Measurements from ENCODE around the gene THSD4.
"Not testable (repeated sequence)": the region's sequence is repeated elsewhere in the genome, so short reads cannot be mapped to it uniquely, and the experiment has no call there.

The THSD4 gene

GRCh38 chr15:71207141-71207540 is 91.9 kb downstream of the THSD4 start:
- Histone ChIP-seq H3K9me3 (ENCODE audit: low read length) (no peaks in the 10 kb centered on the region), H3K9me2 (ENCODE audit: low read depth, low read length) (no peaks in the 10 kb centered on the region), H3F3A (ENCODE audit: insufficient read depth, low read length) (no peaks in the 10 kb centered on the region), H3K79me2 (ENCODE audit: insufficient read depth, low read length) (no peaks in the 10 kb centered on the region), H4K20me1 (ENCODE audit: insufficient read depth, low read length) (no peaks in the 10 kb centered on the region), H3K4me1 (ENCODE audit: insufficient read depth, low read length, severe bottlenecking) (no peaks in the 10 kb centered on the region), H3K9ac (ENCODE audit: low read length) (no peak overlapping the region), H3K36me3 (ENCODE audit: insufficient read depth, low read length) (no peaks in the 10 kb centered on the region), H3K27ac (ENCODE audit: low read depth, low read length, poor library complexity, severe bottlenecking) (no peak overlapping the region), H3K4me2 (ENCODE audit: low read length) (no peak overlapping the region), H3K4me3 (ENCODE audit: low read depth, low read length, poor library complexity, severe bottlenecking) (no peak overlapping the region), H3K27me3 (ENCODE audit: insufficient read depth, low read length) (no peaks in the 10 kb centered on the region), H2AFZ (ENCODE audit: low read length) (no peak overlapping the region)
- no peak for TF ChIP-seq CTCF (IDR thresholded peaks at IDR 0.05; ENCODE audit: low read length)
- TF ChIP-seq EZH2 (IDR thresholded peaks at IDR 0.05; ENCODE audit: borderline replicate concordance, low read length): no peak

GRCh38 chr15:71212146-71212545 is 96.9 kb downstream of the THSD4 start:
- Histone ChIP-seq H3K27ac (ENCODE audit: low read depth, low read length, poor library complexity, severe bottlenecking) (no peak overlapping the region), H3F3A (ENCODE audit: insufficient read depth, low read length) (no peaks in the 10 kb centered on the region), H3K9me3 (ENCODE audit: low read length) (no peaks in the 10 kb centered on the region), H3K4me2 (ENCODE audit: low read length) (no peak overlapping the region), H3K9ac (ENCODE audit: low read length) (no peak overlapping the region), H3K27me3 (ENCODE audit: insufficient read depth, low read length) (no peaks in the 10 kb centered on the region), H3K79me2 (ENCODE audit: insufficient read depth, low read length) (no peaks in the 10 kb centered on the region), H3K4me3 (ENCODE audit: low read depth, low read length, poor library complexity, severe bottlenecking) (no peak overlapping the region), H3K9me2 (ENCODE audit: low read depth, low read length) (no peaks in the 10 kb centered on the region), H2AFZ (ENCODE audit: low read length) (no peak overlapping the region), H3K36me3 (ENCODE audit: insufficient read depth, low read length) (no peaks in the 10 kb centered on the region), H4K20me1 (ENCODE audit: insufficient read depth, low read length) (no peaks in the 10 kb centered on the region), H3K4me1 (ENCODE audit: insufficient read depth, low read length, severe bottlenecking) (no peaks in the 10 kb centered on the region)
- TF ChIP-seq CTCF (IDR thresholded peaks at IDR 0.05; ENCODE audit: low read length) (no peak), EZH2 (IDR thresholded peaks at IDR 0.05; ENCODE audit: borderline replicate concordance, low read length) (no peak)

- not testable (repeated sequence) for H3F3A ChIP-seq (ENCODE audit: insufficient read depth, low read length); H3K9me2 ChIP-seq (ENCODE audit: low read depth, low read length); H3K79me2 ChIP-seq (ENCODE audit: insufficient read depth, low read length); H4K20me1 ChIP-seq (ENCODE audit: insufficient read depth, low read length); H3K27ac ChIP-seq (ENCODE audit: low read depth, low read length, poor library complexity, severe bottlenecking); H3K4me3 ChIP-seq (ENCODE audit: low read depth, low read length, poor library complexity, severe bottlenecking); H3K9ac ChIP-seq (ENCODE audit: low read length); H3K36me3 ChIP-seq (ENCODE audit: insufficient read depth, low read length); H2AFZ ChIP-seq (ENCODE audit: low read length); H3K9me3 ChIP-seq (ENCODE audit: low read length); H3K27me3 ChIP-seq (ENCODE audit: insufficient read depth, low read length); H3K4me2 ChIP-seq (ENCODE audit: low read length); H3K4me1 ChIP-seq (ENCODE audit: insufficient read depth, low read length, severe bottlenecking)
These were observed 98.7 kb downstream of the THSD4 start for GRCh38 chr15:71213943-71214342.

- Histone ChIP-seq H3K4me1 (ENCODE audit: insufficient read depth, low read length, severe bottlenecking) (no peaks in the 10 kb centered on the region), H3K27me3 (ENCODE audit: insufficient read depth, low read length) (no peaks in the 10 kb centered on the region), H3K4me3 (ENCODE audit: low read depth, low read length, poor library complexity, severe bottlenecking) (no peak overlapping the region), H3K36me3 (ENCODE audit: insufficient read depth, low read length) (no peaks in the 10 kb centered on the region), H3K4me2 (ENCODE audit: low read length) (no peak overlapping the region), H3K79me2 (ENCODE audit: insufficient read depth, low read length) (no peaks in the 10 kb centered on the region), H2AFZ (ENCODE audit: low read length) (no peak overlapping the region), H3F3A (ENCODE audit: insufficient read depth, low read length) (no peaks in the 10 kb centered on the region), H3K9me2 (ENCODE audit: low read depth, low read length) (no peaks in the 10 kb centered on the region), H3K9ac (ENCODE audit: low read length) (no peak overlapping the region), H3K9me3 (ENCODE audit: low read length) (no peaks in the 10 kb centered on the region), H4K20me1 (ENCODE audit: insufficient read depth, low read length) (no peaks in the 10 kb centered on the region), H3K27ac (ENCODE audit: low read depth, low read length, poor library complexity, severe bottlenecking) (no peak overlapping the region)
- TF ChIP-seq EZH2 (IDR thresholded peaks at IDR 0.05; ENCODE audit: borderline replicate concordance, low read length) (no peak), CTCF (IDR thresholded peaks at IDR 0.05; ENCODE audit: low read length) (no peak)
These were observed 100.0 kb downstream of the THSD4 start for GRCh38 chr15:71215126-71215894.
